Measurements from ENCODE around the gene PLA2G2C. TPM values are rescaled to one million over a fixed set of nuclear protein-coding genes. Genes with fewer than 3 reads are reported as not detected.
A peak's percentile ranks its signal among the peaks of the same experiment; 100 is the strongest.
"Not testable (repeated sequence)": the region's sequence is repeated elsewhere in the genome, so short reads cannot be mapped to it uniquely, and the experiment has no call there.

Gene PLA2G2C
- total and polyA plus RNA-seq, 9 donors = 0.04 TPM; not detected in 6

DNA sequence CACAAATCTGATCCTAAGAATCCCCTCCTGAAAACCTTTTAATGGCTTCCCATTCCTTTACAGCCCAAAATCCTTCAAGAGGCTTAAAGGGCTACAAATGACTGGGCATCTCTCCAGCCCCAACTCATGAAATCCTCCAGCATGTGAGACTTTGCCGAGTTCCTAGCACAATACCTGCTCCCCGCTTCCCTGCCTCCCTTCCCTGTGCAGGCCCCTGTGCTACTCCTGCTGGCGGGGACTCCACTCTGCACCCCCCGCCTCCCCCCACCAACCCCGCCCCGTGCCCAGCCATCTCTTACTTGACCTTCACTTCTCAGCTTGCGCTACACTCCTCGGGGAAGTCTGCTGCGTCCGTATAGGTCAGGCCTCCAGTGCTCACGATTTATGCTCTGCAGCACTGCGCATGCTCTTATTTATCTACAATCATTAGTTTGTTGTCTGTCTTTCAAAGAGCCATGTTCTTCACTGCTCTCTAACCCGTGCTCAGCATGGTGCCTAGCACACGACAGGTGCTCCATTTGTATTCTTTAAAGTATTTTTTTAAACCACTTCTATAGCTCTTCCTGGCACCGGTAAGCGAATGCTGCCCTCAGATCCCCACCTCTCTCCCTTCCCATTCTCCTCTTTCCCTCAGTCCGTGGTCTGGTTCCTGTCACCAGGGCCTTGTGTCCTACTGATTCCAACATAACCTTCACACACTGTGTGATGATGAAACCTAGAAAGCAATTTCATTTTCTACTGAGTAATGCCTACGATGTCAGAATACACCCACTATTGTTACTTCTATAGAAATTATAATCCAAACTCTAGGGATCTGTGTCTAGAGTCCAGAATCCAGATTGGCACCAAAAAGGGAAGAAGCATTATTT lies 37.5 kb upstream of the PLA2G2C start:
- Histone ChIP-seq H3K4me1 (ENCODE audit: control insufficient read depth, insufficient read depth, low read length) (no peaks in the 10 kb centered on the region), H3K27ac (ENCODE audit: low read length) (no peak overlapping the region), H3K27me3 (ENCODE audit: control insufficient read depth, insufficient read depth, low read length) (peaks cover 27% of the 10 kb centered on the region), H3K9me3 (replicated peaks; ENCODE audit: control insufficient read depth, low read depth, low read length) (no peaks in the 10 kb centered on the region), H3K36me3 (ENCODE audit: control insufficient read depth, insufficient read depth, low read length) (no peaks in the 10 kb centered on the region), H3K4me3 (ENCODE audit: low read length) (no peak overlapping the region)
- WGBS (ENCODE audit: insufficient coverage) = 3% methylated on average over 6 of the region's 18 CpGs
- no peak for DNase-seq

DNA sequence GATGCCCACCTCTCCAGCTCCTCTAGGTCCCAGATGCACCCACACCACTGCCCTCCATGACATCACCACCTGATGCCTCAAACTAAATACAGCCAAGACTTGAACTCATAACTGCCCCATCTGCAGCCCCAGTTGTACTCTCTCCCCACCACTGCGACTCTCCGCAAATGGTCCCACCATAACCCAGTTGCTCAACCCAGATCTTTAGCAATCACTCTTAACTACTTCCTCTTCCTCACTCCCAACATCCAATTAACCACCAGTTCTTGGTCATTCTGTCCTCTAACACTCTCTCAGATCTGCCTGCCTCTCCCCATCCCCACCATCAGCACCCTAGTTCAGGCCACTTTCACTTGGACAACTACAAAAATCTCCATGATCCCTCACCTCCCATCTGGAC lies 36.8 kb upstream of the PLA2G2C start:
- Histone ChIP-seq H3K27me3 (ENCODE audit: control insufficient read depth, insufficient read depth, low read length) (peaks cover 22% of the 10 kb centered on the region), H3K36me3 (ENCODE audit: control insufficient read depth, insufficient read depth, low read length) (no peaks in the 10 kb centered on the region)

DNA sequence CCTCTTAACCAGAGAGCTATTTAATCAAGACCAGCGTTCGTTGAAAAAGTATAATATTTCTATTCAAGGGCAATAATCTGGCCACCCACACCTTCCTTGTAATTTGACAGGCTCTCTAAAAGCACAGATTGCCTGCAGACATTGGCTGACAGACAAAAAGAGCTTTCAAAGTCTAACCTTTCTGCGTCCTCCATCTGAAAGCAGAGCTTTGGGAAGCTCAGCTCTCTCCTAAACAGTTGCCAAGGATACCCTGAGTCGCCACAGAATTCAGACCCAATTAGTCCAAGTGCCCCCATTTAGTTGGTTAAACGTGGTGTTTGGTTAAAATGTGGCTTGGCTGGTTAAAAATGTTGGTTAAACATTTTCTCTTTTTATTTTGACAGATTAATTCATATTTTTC lies 33.7 kb upstream of the PLA2G2C start:
- no peaks in the 10 kb centered on the region for H3K9me3 ChIP-seq (replicated peaks; ENCODE audit: control insufficient read depth, low read depth, low read length)
- no peak overlapping the region for H3K4me3 ChIP-seq (ENCODE audit: low read length)
- H3K4me1 ChIP-seq (ENCODE audit: control insufficient read depth, insufficient read depth, low read length) = no peaks in the 10 kb centered on the region
- H3K36me3 ChIP-seq (ENCODE audit: control insufficient read depth, insufficient read depth, low read length) = no peaks in the 10 kb centered on the region
- WGBS (ENCODE audit: insufficient coverage) = 29% methylated on average over 1 of the region's 5 CpGs
- H3K27me3 ChIP-seq (ENCODE audit: control insufficient read depth, insufficient read depth, low read length) = peaks cover 19% of the 10 kb centered on the region
- H3K27ac ChIP-seq (ENCODE audit: low read length) = no peak overlapping the region
- no peak for DNase-seq

More for the DNA sequence above, 36.8 kb upstream of the PLA2G2C start:
- Histone ChIP-seq H3K4me3 (ENCODE audit: low read length) (no peak overlapping the region), H3K27ac (ENCODE audit: low read length) (no peak overlapping the region), H3K4me1 (ENCODE audit: control insufficient read depth, insufficient read depth, low read length) (no peaks in the 10 kb centered on the region), H3K9me3 (replicated peaks; ENCODE audit: control insufficient read depth, low read depth, low read length) (no peaks in the 10 kb centered on the region)
- no peak for DNase-seq
- 86% methylated on average over 2 of the region's 2 CpGs for WGBS (ENCODE audit: insufficient coverage)

DNA sequence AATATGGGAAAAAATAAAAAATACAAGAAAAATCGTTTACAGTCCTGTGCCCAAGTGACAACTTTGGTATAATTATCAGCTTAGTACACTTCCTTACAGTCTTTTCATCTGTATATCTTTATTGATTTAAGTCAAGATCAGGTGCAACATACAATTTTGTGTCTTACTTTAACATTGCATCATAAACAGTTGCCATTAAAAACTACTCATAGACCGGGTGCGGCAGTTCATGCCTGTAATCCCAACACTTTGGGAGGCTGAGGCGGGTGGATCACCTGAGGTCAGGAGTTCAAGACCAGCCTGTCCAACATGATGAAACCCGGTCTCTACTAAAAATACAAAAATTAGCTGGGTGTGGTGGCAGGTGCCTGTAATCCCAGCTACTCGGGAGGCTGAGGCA lies 32.7 kb upstream of the PLA2G2C start:
- not testable (repeated sequence) for DNase-seq; H3K27ac ChIP-seq (ENCODE audit: low read length); H3K36me3 ChIP-seq (ENCODE audit: control insufficient read depth, insufficient read depth, low read length); H3K4me1 ChIP-seq (ENCODE audit: control insufficient read depth, insufficient read depth, low read length); H3K9me3 ChIP-seq (replicated peaks; ENCODE audit: control insufficient read depth, low read depth, low read length); H3K4me3 ChIP-seq (ENCODE audit: low read length)
- WGBS (ENCODE audit: insufficient coverage) = 80% methylated on average over 1 of the region's 6 CpGs
- peaks cover 19% of the 10 kb centered on the region for H3K27me3 ChIP-seq (ENCODE audit: control insufficient read depth, insufficient read depth, low read length)

DNA sequence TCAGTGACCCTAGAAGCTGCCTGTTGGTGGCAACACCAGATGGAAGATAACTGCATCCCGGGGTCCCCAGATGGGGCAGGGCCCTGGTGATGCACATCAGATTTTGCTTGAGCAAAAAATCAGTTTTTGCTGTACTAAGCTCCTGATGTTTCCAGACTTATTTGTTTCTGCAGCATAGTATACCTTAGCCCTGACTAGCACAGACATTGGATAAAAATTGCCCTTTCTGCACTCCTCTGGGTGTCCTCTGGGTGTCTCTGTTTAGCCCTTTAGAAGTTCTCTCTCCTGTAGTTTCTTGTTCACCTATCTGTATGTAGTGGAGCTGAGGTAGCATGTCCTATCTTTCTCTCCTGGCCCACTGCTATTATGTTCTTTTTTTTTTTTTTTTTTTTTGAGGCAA lies 30.3 kb upstream of the PLA2G2C start:
- no peak overlapping the region for H3K27ac ChIP-seq (ENCODE audit: low read length)
- 82% methylated on average over 1 of the region's 1 CpG for WGBS (ENCODE audit: insufficient coverage)
- H3K4me3 ChIP-seq (ENCODE audit: low read length) = no peak overlapping the region
- H3K4me1 ChIP-seq (ENCODE audit: control insufficient read depth, insufficient read depth, low read length) = peaks cover 6% of the 10 kb centered on the region
- no peak for DNase-seq
- H3K36me3 ChIP-seq (ENCODE audit: control insufficient read depth, insufficient read depth, low read length) = no peaks in the 10 kb centered on the region
- H3K27me3 ChIP-seq (ENCODE audit: control insufficient read depth, insufficient read depth, low read length) = peaks cover 22% of the 10 kb centered on the region
- H3K9me3 ChIP-seq (replicated peaks; ENCODE audit: control insufficient read depth, low read depth, low read length) = no peaks in the 10 kb centered on the region

DNA sequence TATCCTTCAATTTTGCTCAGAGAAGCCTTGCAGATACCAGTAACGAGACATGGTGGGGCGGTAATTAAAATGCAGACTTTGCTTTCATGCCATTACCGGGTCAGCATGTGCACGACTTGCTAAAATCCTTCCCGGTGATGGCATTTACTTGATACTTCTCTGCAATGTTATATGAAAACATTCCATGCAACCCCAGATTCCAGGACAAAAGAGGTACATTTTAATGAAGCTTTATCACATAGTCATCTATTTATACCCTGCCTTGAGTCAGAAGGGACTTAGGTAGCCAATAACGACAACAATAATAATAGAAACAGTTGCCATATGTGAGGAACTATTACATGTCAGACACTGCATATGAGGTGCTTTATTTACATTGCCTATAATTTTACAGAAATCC lies 29.4 kb upstream of the PLA2G2C start:
- H3K27ac ChIP-seq (ENCODE audit: low read length) = no peak overlapping the region
- no peak for DNase-seq
- peaks cover 28% of the 10 kb centered on the region for H3K27me3 ChIP-seq (ENCODE audit: control insufficient read depth, insufficient read depth, low read length)
- no peaks in the 10 kb centered on the region for H3K36me3 ChIP-seq (ENCODE audit: control insufficient read depth, insufficient read depth, low read length)
- WGBS (ENCODE audit: insufficient coverage) = no CpG with 5 or more reads among the region's 6 CpGs
- H3K4me1 ChIP-seq (ENCODE audit: control insufficient read depth, insufficient read depth, low read length) = peaks cover 6% of the 10 kb centered on the region
- no peaks in the 10 kb centered on the region for H3K9me3 ChIP-seq (replicated peaks; ENCODE audit: control insufficient read depth, low read depth, low read length)
- no peak overlapping the region for H3K4me3 ChIP-seq (ENCODE audit: low read length)

DNA sequence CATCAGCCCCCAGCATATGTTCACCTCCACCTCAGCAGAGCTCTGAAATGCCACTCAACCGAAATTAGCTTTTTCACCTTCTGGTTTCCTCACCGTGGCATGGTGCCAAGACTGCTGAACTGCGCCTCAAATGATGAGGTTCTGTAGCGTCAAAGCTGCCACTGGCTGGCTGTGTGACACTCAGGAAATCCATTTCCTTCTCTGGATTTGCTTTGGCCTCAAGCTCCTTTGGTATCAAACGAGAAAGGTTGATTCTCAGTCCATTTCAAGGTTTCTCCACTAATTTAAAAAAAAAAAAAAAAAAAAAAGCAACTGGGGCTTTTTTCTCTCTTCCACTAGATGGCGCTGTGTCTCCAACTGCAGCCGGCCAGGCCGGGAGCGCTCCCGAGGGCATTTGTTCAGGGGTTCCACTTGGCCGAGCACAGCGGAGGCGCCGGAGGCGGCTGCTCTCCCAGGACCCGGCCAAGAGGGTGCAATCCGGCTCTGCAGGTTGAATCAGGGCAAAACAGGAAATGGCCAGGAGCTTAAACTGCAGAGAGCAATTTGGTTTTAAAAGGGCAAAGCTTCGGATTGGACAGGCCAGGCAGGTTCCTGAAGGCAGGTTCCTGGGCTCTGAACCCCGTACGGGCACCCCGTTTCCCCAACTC lies 26.5 kb upstream of the PLA2G2C start:
- Histone ChIP-seq H3K4me3 (ENCODE audit: low read length) (no peak overlapping the region), H3K36me3 (ENCODE audit: control insufficient read depth, insufficient read depth, low read length) (no peaks in the 10 kb centered on the region), H3K9me3 (replicated peaks; ENCODE audit: control insufficient read depth, low read depth, low read length) (no peaks in the 10 kb centered on the region), H3K27ac (ENCODE audit: low read length) (no peak overlapping the region), H3K27me3 (ENCODE audit: control insufficient read depth, insufficient read depth, low read length) (peaks cover 28% of the 10 kb centered on the region), H3K4me1 (ENCODE audit: control insufficient read depth, insufficient read depth, low read length) (peaks cover 6% of the 10 kb centered on the region)
- 4% methylated on average over 18 of the region's 21 CpGs for WGBS (ENCODE audit: insufficient coverage)
- DNase-seq = peak; percentile 54

DNA sequence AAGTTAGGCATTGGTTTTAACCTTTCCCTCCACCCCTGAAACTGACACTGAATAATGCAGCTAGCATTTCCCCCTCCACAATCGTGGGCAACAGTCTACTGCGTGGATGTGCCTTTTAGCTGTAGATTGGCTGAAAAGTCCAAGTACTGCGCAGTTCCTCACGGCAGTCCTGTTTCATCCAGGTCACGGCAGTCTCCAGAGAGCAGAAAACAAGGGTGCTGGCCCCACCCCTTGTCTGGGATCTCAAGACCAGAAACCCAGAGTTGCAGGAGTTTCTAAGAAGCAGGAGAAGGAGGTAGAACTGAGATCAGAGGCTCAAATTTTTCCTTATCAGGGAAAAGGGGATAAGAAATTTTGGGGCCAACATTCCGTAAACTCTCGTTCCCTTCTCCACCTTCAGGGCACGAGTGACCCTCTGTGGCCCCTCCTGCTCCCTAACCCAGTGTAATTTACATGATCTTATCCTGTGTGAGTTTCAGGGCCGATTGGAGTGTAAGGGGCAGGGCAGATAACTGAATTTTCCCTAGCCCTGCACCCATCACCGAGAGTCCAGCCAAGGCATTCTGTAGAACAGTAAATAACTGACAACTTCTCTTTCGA lies 25.9 kb upstream of the PLA2G2C start:
- no peaks in the 10 kb centered on the region for H3K36me3 ChIP-seq (ENCODE audit: control insufficient read depth, insufficient read depth, low read length)
- H3K9me3 ChIP-seq (replicated peaks; ENCODE audit: control insufficient read depth, low read depth, low read length) = no peaks in the 10 kb centered on the region
- 76% methylated on average over 6 of the region's 11 CpGs for WGBS (ENCODE audit: insufficient coverage)
- no peak for DNase-seq
- no peak overlapping the region for H3K4me3 ChIP-seq (ENCODE audit: low read length)
- H3K27me3 ChIP-seq (ENCODE audit: control insufficient read depth, insufficient read depth, low read length) = peaks cover 28% of the 10 kb centered on the region
- peaks cover 6% of the 10 kb centered on the region for H3K4me1 ChIP-seq (ENCODE audit: control insufficient read depth, insufficient read depth, low read length)
- H3K27ac ChIP-seq (ENCODE audit: low read length) = no peak overlapping the region

DNA sequence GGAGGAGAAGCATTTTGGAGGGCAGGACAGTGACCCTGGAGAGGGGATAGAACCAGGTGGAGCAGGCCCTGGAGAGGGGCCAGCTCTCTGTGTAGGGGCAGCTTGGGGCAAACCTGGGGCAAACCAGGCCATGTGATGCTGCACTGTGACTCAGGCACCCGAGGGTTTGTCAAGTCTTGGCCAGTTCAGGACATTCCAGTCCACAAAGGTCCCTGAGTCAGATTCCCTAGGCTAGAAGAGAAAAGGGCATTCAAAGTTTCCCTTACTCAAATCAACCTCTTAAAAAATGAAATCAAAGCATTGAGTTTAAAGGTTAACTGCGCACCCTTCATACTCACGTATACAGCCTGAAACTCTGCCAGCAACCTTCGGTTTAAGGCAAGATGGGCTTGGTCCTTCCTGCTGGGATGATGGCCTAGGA lies 25.2 kb upstream of the PLA2G2C start:
- Histone ChIP-seq H3K27me3 (ENCODE audit: control insufficient read depth, insufficient read depth, low read length) (peaks cover 28% of the 10 kb centered on the region), H3K9me3 (replicated peaks; ENCODE audit: control insufficient read depth, low read depth, low read length) (no peaks in the 10 kb centered on the region), H3K4me1 (ENCODE audit: control insufficient read depth, insufficient read depth, low read length) (peaks cover 6% of the 10 kb centered on the region), H3K36me3 (ENCODE audit: control insufficient read depth, insufficient read depth, low read length) (no peaks in the 10 kb centered on the region), H3K4me3 (ENCODE audit: low read length) (no peak overlapping the region), H3K27ac (ENCODE audit: low read length) (no peak overlapping the region)
- DNase-seq = no peak
- WGBS (ENCODE audit: insufficient coverage) = 20% methylated on average over 1 of the region's 4 CpGs

DNA sequence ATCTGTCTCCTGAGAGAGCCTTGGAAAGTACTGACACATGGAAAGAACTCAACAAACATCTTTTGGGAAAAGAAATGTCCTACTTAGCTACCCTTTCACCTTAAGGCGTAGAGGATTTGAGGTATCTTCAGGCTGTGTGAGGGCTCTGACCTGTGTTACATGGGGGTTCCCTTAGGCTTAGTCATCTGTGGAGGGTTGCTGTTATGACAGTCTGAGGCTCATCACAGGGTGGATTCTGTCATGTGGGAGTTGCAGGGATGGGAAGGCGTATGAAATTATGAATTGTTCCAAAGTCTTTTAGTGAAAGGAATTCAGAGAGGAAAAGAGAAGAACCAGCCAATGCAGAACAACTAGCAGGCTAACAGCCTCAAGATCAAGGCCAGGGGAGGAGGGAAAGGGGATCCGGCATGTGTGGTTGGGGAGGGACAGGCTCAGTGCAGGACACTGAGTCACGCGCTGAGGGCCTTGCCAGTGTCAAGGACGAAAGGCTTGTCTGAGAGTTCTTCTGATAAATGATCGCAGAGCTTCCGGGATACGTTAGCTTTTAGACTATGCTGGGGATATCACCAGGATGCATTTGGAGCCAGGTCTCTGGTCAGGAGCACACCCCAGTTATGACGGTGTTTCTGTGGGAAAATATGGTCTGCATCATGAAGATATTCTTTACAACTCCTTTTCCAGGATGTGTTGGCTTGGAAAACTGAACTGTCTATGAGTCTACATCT lies 24.6 kb upstream of the PLA2G2C start:
- Histone ChIP-seq H3K27ac (ENCODE audit: low read length) (no peak overlapping the region), H3K4me3 (ENCODE audit: low read length) (no peak overlapping the region), H3K27me3 (ENCODE audit: control insufficient read depth, insufficient read depth, low read length) (peaks cover 28% of the 10 kb centered on the region), H3K9me3 (replicated peaks; ENCODE audit: control insufficient read depth, low read depth, low read length) (no peaks in the 10 kb centered on the region), H3K36me3 (ENCODE audit: control insufficient read depth, insufficient read depth, low read length) (no peaks in the 10 kb centered on the region), H3K4me1 (ENCODE audit: control insufficient read depth, insufficient read depth, low read length) (peaks cover 6% of the 10 kb centered on the region)
- no peak for DNase-seq
- WGBS (ENCODE audit: insufficient coverage) = 74% methylated on average over 8 of the region's 10 CpGs
